GM18868 (cell line): ENCODE data around the gene KCP.

Experiments used
- ATAC-seq: cut with Tn5 transposase; IDR thresholded peaks from one replicate; pipeline ENCODE4 v1.9.1; 2021; ENCODE audit warnings: mild to moderate bottlenecking, moderate library complexity; ENCODE audit not compliant: unreplicated experiment

KCP gene

DNA sequence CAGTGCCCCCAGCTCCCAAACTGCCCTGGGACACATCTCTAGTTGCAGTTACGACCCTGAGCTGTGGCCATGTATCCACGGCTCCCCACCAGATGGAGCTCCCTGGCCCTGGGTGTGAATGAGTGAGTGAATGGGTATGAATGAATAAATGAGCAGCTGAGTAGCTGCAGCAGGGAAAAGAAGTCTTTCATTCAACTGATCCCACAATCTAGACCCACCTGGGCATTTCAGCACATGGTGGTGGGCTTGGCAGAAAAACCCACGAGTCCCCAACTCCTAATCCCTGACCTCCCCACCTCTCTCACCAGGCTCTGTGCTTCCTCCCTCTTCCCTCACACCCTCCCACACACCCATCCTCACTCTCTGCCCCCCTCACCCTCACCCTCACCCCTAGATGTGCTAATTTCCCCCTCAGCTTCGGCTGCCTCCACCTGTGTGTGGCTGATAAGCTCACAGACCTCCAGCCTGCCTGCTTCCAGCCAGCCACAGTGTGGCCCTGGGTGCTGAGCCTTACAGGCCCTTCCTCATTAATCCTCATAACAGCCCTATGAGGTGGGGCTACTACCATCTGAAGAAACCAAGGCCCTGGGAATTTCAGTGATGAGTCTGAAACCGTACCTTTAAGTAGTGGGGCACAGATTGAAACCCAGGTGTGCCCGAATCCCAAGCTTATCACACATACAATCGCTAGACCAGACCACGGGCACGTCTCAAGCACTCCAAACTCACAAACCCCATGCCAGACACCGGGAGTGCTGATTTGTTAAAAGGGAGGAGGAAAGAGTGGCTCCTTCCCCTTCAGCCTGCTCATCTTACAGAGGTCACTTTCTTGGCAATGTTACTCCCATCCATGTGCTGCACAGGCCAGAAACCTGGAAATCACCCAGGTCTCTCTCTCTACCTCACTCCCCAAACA lies 50.1 kb downstream of the KCP start:
- ATAC-seq = no peak

DNA sequence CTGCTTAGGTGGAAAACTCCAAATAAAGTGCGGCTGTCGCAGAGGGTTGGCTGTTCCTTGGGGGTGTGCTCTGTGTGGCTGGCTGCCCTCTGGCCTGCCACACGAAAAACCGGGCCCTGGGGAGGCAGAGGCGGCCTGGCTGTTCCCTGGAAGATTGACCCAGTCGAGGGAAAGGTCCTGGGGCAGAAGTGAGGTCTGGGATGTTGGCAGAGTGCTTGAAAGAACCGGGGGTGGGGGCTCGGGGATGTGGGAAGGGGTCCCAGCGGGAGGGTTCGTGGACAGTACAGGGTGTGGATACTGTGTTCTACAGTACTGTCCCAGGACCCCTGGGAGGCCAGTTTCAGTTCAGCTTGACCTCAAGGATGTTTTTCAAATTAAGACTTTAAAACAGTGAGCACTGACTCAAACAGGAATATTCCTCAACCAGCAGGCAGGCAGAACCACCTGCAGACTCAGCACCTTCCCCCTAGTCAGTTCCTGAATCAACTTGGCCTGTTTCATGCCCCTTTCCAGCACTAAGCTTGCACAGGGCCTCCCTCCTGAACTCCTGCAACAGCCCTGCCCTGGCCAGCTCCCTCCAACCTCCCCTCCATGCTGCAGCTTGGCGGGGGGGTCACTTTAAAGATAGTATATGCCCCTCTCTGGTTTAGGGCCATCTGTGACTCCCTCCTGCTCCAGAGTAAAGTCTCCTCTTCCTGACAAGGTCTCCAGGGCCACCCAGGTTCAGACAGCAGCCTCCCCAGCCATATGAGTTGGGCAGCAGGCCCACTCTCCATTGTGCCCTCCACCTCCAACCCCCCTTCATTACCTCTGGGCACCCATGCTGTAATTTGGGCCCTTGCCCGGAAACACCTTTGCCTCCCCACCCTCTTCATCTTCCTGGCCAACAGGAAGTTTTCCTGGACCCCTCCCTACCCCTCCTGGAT lies 51.0 kb downstream of the KCP start:
- ATAC-seq = no peak

DNA sequence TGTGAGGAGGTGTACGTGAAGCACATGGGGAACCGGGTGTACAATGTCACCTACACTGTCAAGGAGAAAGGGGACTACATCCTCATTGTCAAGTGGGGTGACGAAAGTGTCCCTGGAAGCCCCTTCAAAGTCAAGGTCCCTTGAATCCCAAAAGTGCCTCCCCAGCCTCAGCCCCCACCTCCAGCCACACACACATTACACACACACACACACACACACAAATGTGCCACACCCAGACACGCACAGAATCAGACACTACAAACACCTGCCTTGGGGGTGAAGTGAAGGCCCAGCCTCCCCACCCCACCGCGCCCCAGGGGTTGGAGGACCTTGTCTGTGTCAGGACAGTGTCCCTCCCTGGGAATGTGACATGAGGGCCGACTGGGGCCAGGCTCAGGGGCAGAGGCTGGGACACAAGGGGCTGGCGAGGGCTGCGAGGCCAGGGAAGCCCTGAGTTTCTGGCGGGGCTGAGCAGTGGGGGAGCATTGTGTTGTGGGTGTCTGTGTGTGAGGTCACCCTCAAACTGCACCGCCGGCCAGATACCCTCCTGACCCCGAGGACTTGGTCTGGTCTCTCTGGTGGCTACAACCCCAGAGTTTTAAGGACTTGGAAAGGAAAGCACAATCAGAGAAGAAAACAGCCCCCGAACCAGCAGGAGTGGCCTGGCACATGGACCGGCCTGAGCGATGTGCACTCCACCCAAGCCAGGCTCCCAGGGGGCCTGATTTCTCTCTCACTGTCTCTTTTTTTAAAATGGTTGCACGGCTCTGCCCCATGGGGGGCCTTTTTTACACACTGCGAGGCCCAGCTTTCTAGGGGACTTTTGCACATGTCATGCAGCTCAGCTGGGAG lies 51.9 kb downstream of the KCP start:
- no peak for ATAC-seq

DNA sequence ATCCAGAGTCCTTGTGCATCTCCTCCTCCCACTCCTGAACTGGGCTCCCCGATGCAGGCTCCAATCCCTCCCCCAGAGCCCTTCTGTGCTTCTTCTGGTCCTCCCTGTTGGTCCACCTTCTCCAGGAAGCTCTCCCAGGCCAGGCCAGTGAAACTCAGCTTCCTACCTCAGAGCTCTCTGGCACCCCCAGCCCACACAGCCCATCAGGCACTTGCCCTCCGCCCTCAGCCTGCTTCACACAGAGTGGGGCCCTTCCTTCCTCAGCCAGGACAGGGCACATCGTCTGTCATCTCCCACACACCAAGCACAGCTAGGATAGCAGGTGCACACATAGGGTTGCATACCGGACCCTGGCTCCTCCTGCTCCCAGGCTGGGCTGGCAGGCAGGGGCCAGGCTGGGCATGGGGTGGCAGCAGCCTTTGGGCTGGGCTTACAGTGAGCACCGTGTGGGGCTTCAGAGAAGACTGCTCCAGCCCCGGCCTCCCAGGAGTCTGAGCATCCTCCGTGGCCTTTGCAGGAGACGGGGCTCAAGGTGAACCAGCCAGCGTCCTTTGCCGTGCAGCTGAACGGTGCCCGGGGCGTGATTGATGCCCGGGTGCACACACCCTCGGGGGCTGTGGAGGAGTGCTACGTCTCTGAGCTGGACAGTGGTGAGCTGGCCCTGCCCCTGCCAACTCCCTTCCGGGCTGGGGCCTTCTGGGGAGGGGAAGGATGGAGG lies 54.3 kb downstream of the KCP start:
- ATAC-seq = no peak

- ATAC-seq = no peak
Measured at GRCh38 chr7:128855559-128855958, 55.0 kb downstream of the KCP start.

GRCh38 chr7:128854396-128854795 lies 56.1 kb downstream of the KCP start:
- ATAC-seq = no peak

GRCh38 chr7:128853799-128854198 lies 56.7 kb downstream of the KCP start:
- ATAC-seq = no peak

GRCh38 chr7:128852537-128853254 lies 57.8 kb downstream of the KCP start:
- no peak for ATAC-seq

DNA sequence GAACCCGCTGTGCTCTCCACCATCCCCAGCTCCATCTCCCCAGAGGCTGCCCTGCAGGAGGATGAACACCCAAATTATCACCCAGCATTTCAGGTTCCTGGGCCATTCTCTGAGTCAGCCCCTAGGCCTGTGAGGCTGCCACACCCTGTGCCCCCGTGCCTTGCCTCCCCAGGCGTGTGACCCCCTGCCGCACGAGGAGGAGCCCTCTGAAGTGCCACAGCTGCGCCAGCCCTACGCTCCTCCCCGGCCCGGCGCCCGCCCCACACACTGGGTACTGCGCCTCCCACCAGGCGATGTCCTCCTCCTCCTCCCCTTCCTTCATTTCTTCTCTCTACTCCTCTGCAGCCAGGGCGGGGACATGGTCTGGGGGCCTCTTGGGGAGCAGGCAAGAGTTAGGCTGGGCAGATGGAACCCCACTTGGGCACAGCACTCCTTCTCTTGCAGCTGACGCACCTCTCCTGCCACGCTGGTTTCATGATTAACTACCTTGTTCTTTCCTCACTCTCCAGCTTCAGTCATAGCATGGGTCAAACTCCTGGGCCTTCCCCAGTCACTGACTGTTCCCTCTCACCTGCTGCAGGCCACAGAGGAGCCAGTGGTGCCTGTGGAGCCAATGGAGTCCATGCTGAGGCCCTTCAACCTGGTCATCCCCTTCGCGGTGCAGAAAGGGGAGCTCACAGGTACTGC lies 60.6 kb downstream of the KCP start:
- no peak for ATAC-seq

DNA sequence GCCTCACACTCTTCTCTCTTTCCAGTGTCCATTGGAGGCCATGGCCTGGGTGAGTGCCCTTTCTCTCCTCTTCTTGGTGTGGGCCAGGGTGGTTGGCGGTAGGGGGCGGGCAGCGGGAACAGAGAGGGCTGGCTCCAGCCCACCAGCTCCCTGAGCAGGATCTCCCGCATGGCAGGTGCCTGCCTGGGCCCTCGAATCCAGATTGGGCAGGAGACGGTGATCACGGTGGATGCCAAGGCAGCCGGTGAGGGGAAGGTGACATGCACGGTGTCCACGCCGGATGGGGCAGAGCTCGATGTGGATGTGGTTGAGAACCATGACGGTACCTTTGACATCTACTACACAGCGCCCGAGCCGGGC lies 61.4 kb downstream of the KCP start:
- ATAC-seq = no peak

GRCh38 chr7:128848289-128849155 lies 62.0 kb downstream of the KCP start:
- no peak for ATAC-seq

DNA sequence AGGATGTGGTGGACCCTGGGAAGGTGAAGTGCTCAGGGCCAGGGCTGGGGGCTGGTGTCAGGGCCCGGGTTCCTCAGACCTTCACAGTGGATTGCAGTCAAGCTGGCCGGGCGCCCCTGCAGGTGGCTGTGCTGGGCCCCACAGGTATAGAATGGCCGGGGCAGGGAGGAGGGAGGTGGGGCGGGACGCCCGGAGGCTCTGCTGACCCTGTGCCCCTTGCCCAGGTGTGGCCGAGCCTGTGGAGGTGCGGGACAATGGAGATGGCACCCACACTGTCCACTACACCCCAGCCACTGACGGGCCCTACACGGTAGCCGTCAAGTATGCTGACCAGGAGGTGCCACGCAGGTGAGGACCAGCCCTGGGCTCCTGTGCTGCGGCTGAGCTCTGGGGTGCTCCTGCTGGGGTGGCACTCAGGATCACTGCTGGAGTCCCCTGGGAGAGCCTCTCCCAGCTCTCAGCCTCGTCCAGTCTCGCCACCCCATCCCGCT lies 62.7 kb downstream of the KCP start:
- no peak for ATAC-seq

GRCh38 chr7:128846781-128847444 lies 63.6 kb downstream of the KCP start:
- ATAC-seq = no peak

DNA sequence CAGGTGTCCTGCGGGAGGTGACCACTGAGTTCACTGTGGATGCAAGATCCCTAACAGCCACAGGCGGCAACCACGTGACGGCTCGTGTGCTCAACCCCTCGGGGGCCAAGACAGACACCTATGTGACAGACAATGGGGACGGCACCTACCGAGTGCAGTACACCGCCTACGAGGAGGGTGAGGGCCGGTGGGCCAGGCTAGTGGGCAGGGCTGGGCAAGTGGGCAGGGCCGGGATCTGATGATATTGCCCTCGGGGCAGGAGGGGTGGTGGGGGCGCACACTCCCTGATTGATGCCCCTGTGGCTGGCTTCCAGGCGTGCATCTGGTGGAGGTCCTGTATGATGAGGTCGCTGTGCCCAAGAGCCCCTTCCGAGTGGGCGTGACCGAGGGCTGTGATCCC lies 64.5 kb downstream of the KCP start:
- ATAC-seq = no peak

DNA sequence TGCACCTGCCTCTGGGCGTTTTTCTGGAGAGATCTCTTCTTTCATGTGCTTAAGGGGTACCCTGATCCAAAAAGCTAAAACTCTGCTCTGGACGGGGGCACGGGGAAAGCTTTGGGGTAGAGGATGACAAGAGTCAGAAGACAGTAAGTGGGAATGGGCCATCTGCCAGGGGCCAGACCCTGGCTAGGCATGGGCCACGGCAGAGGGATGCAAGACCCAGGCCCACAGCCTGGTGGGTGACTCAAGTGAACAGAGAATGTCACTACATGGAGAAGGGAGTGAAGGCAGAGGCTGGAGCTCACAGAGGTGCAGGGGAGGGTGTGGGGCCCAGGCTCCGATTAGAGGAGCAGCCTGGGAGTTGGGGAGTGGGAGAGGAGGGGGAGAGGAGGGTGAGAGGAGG lies 65.0 kb downstream of the KCP start:
- ATAC-seq = no peak

DNA sequence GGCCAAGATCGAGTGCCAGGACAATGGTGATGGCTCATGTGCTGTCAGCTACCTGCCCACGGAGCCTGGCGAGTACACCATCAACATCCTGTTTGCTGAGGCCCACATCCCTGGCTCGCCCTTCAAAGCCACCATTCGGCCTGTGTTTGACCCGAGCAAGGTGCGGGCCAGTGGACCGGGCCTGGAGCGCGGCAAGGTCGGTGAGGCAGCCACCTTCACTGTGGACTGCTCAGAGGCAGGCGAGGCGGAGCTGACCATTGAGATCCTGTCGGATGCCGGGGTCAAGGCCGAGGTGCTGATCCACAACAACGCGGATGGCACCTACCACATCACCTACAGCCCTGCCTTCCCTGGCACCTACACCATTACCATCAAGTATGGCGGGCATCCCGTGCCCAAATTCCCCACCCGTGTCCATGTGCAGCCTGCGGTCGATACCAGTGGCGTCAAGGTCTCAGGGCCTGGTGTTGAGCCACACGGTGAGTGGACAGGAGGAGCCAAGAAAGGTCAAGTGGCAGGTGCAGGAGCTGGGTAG lies 65.7 kb downstream of the KCP start:
- no peak for ATAC-seq

DNA sequence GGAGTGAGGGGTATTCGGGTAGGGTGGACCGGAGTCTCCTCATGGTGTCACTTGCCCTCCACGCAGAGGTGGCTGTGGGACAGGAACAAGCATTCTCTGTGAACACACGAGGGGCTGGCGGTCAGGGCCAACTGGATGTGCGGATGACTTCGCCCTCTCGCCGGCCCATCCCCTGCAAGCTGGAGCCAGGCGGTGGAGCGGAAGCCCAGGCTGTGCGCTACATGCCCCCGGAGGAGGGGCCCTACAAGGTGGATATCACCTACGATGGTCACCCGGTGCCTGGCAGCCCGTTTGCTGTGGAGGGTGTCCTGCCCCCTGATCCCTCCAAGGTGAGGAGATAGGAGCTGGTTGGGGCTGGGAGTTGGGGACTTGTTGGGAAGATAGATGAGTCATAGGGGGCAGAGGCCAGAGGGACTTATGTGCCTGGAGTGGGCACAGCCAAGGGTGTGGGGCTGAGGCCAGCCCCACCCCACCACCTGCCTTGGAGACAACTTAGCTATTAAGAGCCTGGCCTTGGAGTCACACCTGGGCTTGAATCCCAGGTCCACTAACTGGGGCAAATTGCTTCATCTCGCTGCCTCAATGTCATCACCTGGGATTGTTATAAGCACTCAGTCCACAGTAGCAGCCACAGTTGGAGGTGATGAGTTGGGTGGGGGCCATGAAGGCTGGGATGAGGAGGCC lies 66.4 kb downstream of the KCP start:
- no peak for ATAC-seq
